Measurements from ENCODE around the gene OBSCN.

- TF ChIP-seq CTCF (conservative IDR thresholded peaks at IDR 0.05; ENCODE audit: low read length) (peak; percentile 34; the same call in 1 of the 2 replicates), EZH2phosphoT487 (IDR thresholded peaks at IDR 0.05; ENCODE audit: borderline replicate concordance, low read depth, low read length) (no peak)
Observed at GRCh38 chr1:228273720-228274451, 66.0 kb downstream of the OBSCN start.

All from OCI-LY7 (cell line).